IPS-18a (cell line): Measurements from ENCODE around the gene ZEB2.

Experiments
- H3K27ac ChIP-seq: one replicate; pipeline ENCODE4 v1.5.1; 2013; ENCODE audit warnings: low read length
- H3K27me3 ChIP-seq: one replicate; pipeline ENCODE4 v1.6.1; 2013; ENCODE audit warnings: mild to moderate bottlenecking, low read length; ENCODE audit not compliant: control insufficient read depth, insufficient read depth
- H3K36me3 ChIP-seq: one replicate; pipeline ENCODE4 v1.6.1; 2013; ENCODE audit warnings: low read depth, low read length; ENCODE audit not compliant: control insufficient read depth
- H3K4me1 ChIP-seq: one replicate; pipeline ENCODE4 v1.6.1; 2013; ENCODE audit warnings: low read depth, low read length; ENCODE audit not compliant: control insufficient read depth
- H3K4me3 ChIP-seq: one replicate; pipeline ENCODE4 v1.5.1; 2013; ENCODE audit warnings: low read length
- H3K9ac ChIP-seq: one replicate; pipeline ENCODE4 v1.6.1; 2013; ENCODE audit warnings: mild to moderate bottlenecking, low read length, moderate library complexity
- H3K9me3 ChIP-seq: one replicate; pipeline ENCODE4 v1.6.1; 2013; ENCODE audit warnings: low read depth, low read length; ENCODE audit not compliant: control insufficient read depth

Gene ZEB2

DNA sequence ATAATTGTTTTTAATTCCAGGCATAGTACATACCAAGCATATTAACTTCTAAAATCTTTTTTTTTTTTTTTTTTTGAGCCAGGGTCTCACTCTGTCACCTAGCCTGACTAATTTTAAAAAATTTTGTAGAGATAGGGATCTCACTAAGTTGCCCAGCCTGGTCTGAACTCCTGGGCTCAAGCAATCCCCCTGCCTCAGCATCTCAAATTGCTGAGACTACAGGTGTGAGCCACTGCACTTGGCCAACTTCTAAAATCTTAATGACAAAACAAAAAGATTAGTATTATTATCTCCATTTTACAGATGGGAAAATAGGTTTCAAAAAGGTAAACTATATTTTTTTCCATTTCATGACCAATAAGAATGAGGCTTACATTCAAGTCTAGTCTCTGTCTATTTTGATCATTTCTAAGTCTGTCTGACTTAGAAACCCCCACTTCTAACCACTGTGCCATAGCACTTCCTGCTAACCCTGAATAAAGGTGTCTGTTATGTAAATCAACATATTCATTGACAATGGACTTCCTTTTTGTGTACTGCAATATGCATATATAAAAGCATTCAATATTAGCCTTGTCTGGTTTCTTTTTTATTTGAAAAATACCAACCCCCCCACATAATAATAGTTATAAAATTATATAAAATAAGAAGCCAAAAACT, 28.7 kb upstream of the ZEB2 start:
- no peaks in the 10 kb centered on the region for H3K9me3 ChIP-seq
- H3K9ac ChIP-seq, result no peak overlapping the region
- H3K27ac ChIP-seq, result no peak overlapping the region
- H3K36me3 ChIP-seq, result no peaks in the 10 kb centered on the region
- no peak overlapping the region for H3K4me3 ChIP-seq
- no peaks in the 10 kb centered on the region for H3K27me3 ChIP-seq
- peaks cover 5% of the 10 kb centered on the region for H3K4me1 ChIP-seq

- Histone ChIP-seq H3K9me3 (no peaks in the 10 kb centered on the region), H3K27ac (no peak overlapping the region), H3K36me3 (no peaks in the 10 kb centered on the region), H3K9ac (no peak overlapping the region), H3K27me3 (no peaks in the 10 kb centered on the region), H3K4me1 (no peaks in the 10 kb centered on the region), H3K4me3 (no peak overlapping the region)
Observed at GRCh38 chr2:144548088-144548487, 28.2 kb upstream of the ZEB2 start.

DNA sequence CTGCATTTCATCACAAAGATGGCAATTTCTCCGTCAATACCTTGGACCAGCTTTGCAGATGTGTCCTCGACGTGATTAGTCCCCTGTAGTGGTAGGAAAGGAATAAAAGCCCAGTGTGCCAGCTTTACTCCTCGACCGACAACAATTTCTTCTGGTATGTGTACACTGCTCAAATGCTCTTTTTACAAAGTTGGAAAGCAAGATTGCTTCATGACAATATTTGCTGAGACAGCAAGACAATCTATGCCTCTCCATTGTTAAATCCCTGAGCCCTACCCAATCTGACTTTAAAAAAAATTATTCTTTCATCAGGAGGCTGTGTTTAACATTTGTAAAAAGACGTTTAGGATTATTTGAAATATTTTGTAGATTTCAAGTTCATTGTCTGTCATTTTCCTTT, 27.6 kb upstream of the ZEB2 start:
- Histone ChIP-seq H3K9me3 (no peaks in the 10 kb centered on the region), H3K4me1 (no peaks in the 10 kb centered on the region), H3K27ac (no peak overlapping the region), H3K4me3 (no peak overlapping the region), H3K9ac (no peak overlapping the region), H3K36me3 (no peaks in the 10 kb centered on the region), H3K27me3 (no peaks in the 10 kb centered on the region)

DNA sequence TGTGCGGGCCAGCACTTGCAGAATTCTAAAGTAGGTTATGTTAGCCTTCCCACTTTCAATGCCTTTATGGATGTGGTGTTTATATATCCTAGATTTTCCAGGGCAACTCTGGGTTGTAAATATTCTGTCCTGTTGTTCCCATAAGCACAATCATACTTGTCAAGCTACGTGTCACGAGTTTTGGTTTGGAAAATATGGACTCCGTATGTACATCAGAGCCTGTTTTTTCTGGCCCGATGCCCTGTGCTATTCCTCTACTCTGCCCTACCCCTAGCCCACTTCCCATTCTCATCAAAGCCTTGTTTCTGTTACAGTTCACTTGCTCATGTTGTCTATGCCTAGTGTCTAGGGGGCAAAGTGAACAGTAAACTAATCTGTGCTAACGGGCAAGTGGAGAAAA, 27.0 kb upstream of the ZEB2 start:
- H3K9ac ChIP-seq, result no peak overlapping the region
- H3K4me3 ChIP-seq, result no peak overlapping the region
- H3K9me3 ChIP-seq, result no peaks in the 10 kb centered on the region
- H3K27ac ChIP-seq, result no peak overlapping the region
- no peaks in the 10 kb centered on the region for H3K27me3 ChIP-seq
- no peaks in the 10 kb centered on the region for H3K4me1 ChIP-seq
- H3K36me3 ChIP-seq, result no peaks in the 10 kb centered on the region

DNA sequence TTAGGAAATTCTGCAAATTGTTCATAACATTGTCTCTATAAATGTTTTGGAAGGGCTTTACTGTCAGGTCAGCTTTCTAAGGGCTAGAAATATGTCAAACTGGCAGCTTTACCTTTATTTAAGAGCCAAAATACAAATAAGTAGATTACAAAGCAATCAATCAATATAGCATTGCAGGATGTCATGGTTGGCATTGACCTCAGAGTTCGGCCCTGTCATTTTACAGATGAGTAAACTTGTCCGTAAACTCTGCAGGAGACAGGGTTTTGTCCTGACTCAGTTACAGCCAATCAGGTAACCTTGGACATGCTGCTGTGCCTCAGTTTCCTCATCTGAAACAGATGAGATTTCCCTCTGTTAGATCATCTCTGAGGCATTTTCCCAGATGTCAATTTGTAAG, 25.9 kb upstream of the ZEB2 start:
- no peak overlapping the region for H3K9ac ChIP-seq
- no peaks in the 10 kb centered on the region for H3K36me3 ChIP-seq
- no peaks in the 10 kb centered on the region for H3K9me3 ChIP-seq
- no peak overlapping the region for H3K4me3 ChIP-seq
- H3K27ac ChIP-seq, result no peak overlapping the region
- no peaks in the 10 kb centered on the region for H3K27me3 ChIP-seq
- H3K4me1 ChIP-seq, result no peaks in the 10 kb centered on the region

- H3K9me3 ChIP-seq, result no peaks in the 10 kb centered on the region
- H3K9ac ChIP-seq, result no peak overlapping the region
- H3K4me1 ChIP-seq, result no peaks in the 10 kb centered on the region
- no peak overlapping the region for H3K27ac ChIP-seq
- H3K36me3 ChIP-seq, result no peaks in the 10 kb centered on the region
- H3K27me3 ChIP-seq, result no peaks in the 10 kb centered on the region
- H3K4me3 ChIP-seq, result no peak overlapping the region
Observed at GRCh38 chr2:144544053-144544452, 24.1 kb upstream of the ZEB2 start.

DNA sequence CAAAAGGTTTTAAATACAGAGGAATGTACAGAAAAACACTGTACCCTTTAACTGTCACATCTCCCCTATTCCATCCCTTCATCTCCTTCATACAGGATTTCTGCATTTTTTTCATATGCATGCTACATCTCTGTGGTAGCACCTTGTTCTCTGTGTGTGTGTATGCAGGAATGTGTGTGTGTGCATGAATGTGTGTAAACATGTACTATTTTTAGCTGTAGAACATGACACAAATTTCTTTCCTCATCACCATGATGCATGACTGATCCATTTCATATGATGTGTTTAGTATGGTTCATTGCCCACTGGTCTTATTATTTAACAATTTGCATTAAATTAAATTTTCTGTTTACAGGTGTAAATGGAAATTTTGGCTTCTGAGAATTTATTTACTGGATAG, 21.5 kb upstream of the ZEB2 start:
- Histone ChIP-seq H3K36me3 (no peaks in the 10 kb centered on the region), H3K27me3 (no peaks in the 10 kb centered on the region), H3K4me3 (no peak overlapping the region), H3K4me1 (no peaks in the 10 kb centered on the region), H3K27ac (no peak overlapping the region), H3K9ac (no peak overlapping the region), H3K9me3 (no peaks in the 10 kb centered on the region)

DNA sequence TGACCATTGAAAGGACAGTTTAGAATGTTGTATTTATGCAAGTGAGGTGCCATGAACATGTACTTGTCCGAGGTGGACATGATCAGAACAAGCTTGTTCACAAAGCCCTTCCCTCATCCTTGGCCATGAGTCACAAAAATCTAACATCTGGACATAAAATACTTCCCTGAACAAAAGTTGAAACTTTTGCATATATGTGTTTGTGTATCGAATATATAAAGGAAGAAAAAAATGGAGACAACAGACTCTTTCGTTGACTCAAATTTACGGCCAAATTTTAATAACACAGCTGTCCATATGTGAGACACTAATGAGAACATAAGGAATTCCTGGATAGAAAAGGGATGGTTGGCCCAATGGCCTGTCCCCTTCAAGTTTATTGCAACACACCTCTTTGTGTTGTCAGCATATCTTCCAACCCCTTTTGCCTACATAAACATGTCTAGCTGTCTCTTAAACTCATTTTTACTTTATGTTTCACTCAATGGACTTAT, 19.4 kb upstream of the ZEB2 start:
- H3K27me3 ChIP-seq, result no peaks in the 10 kb centered on the region
- no peak overlapping the region for H3K9ac ChIP-seq
- no peaks in the 10 kb centered on the region for H3K9me3 ChIP-seq
- no peaks in the 10 kb centered on the region for H3K36me3 ChIP-seq
- no peaks in the 10 kb centered on the region for H3K4me1 ChIP-seq
- no peak overlapping the region for H3K27ac ChIP-seq
- no peak overlapping the region for H3K4me3 ChIP-seq

DNA sequence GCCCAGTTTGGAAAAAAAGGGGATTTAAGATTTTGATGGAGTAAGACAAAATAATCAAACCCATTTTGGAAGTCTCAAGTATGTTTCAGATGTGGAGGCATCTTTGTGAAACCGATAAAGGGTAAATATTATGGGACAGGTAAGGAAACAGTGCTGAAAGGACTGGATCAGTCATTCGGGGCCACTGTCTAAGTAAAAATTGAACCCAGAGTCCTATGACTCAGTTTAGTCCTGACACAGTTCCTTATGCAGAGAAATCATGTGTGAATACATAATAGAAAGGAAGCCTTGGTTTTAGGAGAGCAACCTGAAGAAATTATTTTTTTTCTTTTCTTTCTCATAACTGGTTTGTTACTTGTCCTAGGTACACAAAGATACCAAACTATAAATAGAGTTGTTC, 15.4 kb upstream of the ZEB2 start:
- Histone ChIP-seq H3K9ac (no peak overlapping the region), H3K9me3 (no peaks in the 10 kb centered on the region), H3K36me3 (no peaks in the 10 kb centered on the region), H3K4me1 (no peaks in the 10 kb centered on the region), H3K4me3 (no peak overlapping the region), H3K27me3 (no peaks in the 10 kb centered on the region), H3K27ac (no peak overlapping the region)

DNA sequence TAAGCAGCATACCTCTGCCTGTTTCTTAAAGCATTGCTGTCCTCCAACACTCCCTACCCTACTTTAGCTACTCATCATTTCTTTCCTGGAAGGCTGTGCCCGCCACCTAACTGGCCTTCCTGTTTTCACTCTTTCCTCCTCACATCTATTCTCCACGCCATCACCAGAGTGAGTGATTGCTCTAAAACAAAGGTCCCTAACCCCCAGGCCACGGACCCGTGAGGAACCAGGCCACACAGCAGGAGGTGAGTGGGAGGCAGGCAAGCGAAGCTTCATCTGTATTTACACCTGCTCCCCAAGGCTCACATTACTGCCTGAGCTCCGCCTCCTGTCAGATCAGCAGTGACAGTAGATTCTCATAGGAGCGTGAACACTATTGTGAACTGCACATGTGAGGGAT, 13.3 kb upstream of the ZEB2 start:
- H3K9ac ChIP-seq, result no peak overlapping the region
- no peak overlapping the region for H3K27ac ChIP-seq
- H3K4me1 ChIP-seq, result no peaks in the 10 kb centered on the region
- no peaks in the 10 kb centered on the region for H3K27me3 ChIP-seq
- H3K4me3 ChIP-seq, result no peak overlapping the region
- H3K9me3 ChIP-seq, result no peaks in the 10 kb centered on the region
- H3K36me3 ChIP-seq, result no peaks in the 10 kb centered on the region

- H3K9me3 ChIP-seq, result no peaks in the 10 kb centered on the region
- no peak overlapping the region for H3K9ac ChIP-seq
- peaks cover under 1% of the 10 kb centered on the region for H3K4me1 ChIP-seq
- no peaks in the 10 kb centered on the region for H3K36me3 ChIP-seq
- no peak overlapping the region for H3K4me3 ChIP-seq
- no peaks in the 10 kb centered on the region for H3K27me3 ChIP-seq
- H3K27ac ChIP-seq, result no peak overlapping the region
Observed at GRCh38 chr2:144530596-144530995, 10.7 kb upstream of the ZEB2 start.

GRCh38 chr2:144529841-144530240, 9.9 kb upstream of the ZEB2 start:
- Histone ChIP-seq H3K4me1 (peaks cover 8% of the 10 kb centered on the region), H3K27ac (no peak overlapping the region), H3K36me3 (no peaks in the 10 kb centered on the region), H3K9me3 (no peaks in the 10 kb centered on the region), H3K9ac (no peak overlapping the region), H3K27me3 (no peaks in the 10 kb centered on the region), H3K4me3 (no peak overlapping the region)
